Activated naive CD4-positive, alpha-beta T cell treated with anti-CD3 and anti-CD28 coated beads, Interleukin-2, amount 50 U/mL, for 72 hours (primary cell): Measurements from ENCODE around the gene CD55. TPM values are rescaled to one million over a fixed set of nuclear protein-coding genes. Genes with fewer than 3 reads are reported as not detected.

Experiments
- ATAC-seq, 2 donors: fragments of 150-1000 bp; cut with Tn5 transposase; 2 replicates each; pipeline ENCODE4 v1.10.0; 2021; ENCODE audit warnings: mild to moderate bottlenecking in 2 of 2, moderate library complexity in 2 of 2
- DNase-seq, 2 donors: peaks; one replicate each; pipeline ENCODE4 v3.0.0; 2021 to 2022; ENCODE audit warnings: low spot score in 2 of 2
- H3K27ac Mint-ChIP-seq, 2 donors: one replicate each; pipeline ENCODE4 v1.8.0; 2022; ENCODE audit warnings: mild to moderate bottlenecking in 2 of 2, mixed read lengths in 2 of 2
- H3K36me3 Mint-ChIP-seq, 2 donors: one replicate each; pipeline ENCODE4 v1.8.0; 2022; ENCODE audit warnings: mixed read lengths in 2 of 2
- H3K9me3 Mint-ChIP-seq, 2 donors: one replicate each; pipeline ENCODE4 v1.8.0; 2022; ENCODE audit warnings: mixed read lengths in 2 of 2
- total RNA-seq, 2 donors: library from RNA; stranded (reverse); gene quantifications; one replicate each; pipeline ENCODE4 v1.2.3, GENCODE V29; 2022

The CD55 gene
- 100 to 1,000 TPM in 1 of 2 donors, 10 to 100 TPM in 1; 55.1 to 141 TPM for total RNA-seq

DNA sequence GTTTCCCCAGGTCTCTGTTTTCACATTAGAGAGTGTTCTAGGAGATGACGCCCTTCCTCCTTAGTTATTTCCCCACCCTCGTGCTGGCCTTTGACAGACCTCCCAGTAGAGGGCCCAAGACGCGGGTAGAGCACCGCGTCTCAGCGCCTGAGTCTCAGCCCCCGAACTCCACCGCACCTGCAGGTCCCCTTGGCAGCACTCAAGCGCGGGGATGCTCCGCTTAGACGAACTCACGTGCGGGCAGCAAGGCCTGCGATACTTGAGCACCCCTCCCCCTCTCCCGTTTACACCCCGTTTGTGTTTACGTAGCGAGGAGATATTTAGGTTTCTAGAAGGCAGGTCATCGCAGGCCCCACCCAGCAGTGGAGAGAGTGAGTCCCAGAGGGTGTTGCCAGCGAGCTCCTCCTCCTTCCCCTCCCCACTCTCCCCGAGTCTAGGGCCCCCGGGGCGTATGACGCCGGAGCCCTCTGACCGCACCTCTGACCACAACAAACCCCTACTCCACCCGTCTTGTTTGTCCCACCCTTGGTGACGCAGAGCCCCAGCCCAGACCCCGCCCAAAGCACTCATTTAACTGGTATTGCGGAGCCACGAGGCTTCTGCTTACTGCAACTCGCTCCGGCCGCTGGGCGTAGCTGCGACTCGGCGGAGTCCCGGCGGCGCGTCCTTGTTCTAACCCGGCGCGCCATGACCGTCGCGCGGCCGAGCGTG, at the start of gene CD55:
Gene CD55 (plus strand): TSS at position 600 of the 711 bp plus-strand sequence. CDS start 88 bp downstream, at position 688.
- H3K36me3 Mint-ChIP-seq, result peaks cover 21 to 25% of the 10 kb centered on the region in 2 donors
- ATAC-seq (peak; percentile 94 to 97), DNase-seq (peak; percentile 95 to 98)
- H3K9me3 Mint-ChIP-seq, result no peaks in the 10 kb centered on the region
- H3K27ac Mint-ChIP-seq, result peak within 1 kb of the TSS; percentile 99 to 100

GRCh38 chr1:207274882-207275281, 46.6 kb upstream of the CD55 start:
- Mint-ChIP-seq H3K9me3 (peaks cover 12 to 20% of the 10 kb centered on the region in 2 donors), H3K36me3 (no peaks in the 10 kb centered on the region), H3K27ac (no peak overlapping the region)
- ATAC-seq (no peak), DNase-seq (no peak)

DNA sequence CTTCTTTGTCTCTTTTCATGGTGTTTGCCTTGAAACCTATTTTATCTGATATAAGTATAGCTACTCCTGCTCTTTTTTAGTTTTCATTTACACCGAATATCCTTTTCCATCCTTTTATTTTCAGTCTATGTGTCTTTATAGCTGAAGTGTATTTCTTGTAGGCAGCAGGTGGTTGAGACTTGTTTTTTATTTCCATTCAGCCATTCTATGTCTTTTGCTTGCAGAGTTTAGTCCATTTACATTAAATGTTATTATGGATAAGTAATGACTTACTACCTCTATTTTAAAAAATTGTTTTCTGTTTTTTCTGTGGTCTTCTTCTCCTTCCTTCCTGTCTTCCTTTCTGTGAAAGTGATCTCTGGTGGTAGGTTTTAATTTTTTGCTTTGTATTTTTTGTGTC, 45.0 kb upstream of the CD55 start:
- Mint-ChIP-seq H3K27ac (no peak overlapping the region), H3K36me3 (peaks cover 0 to under 1% of the 10 kb centered on the region in 2 donors), H3K9me3 (peaks cover 9 to 11% of the 10 kb centered on the region in 2 donors)
- no peak for DNase-seq
- no peak for ATAC-seq

GRCh38 chr1:207277241-207277640, 44.2 kb upstream of the CD55 start:
- DNase-seq (no peak), ATAC-seq (no peak)
- Mint-ChIP-seq H3K36me3 (peaks cover 0 to 6% of the 10 kb centered on the region in 2 donors), H3K27ac (peak overlapping the region in 1 of 2 donors; percentile 26), H3K9me3 (peaks cover 3 to 16% of the 10 kb centered on the region in 2 donors)

DNA sequence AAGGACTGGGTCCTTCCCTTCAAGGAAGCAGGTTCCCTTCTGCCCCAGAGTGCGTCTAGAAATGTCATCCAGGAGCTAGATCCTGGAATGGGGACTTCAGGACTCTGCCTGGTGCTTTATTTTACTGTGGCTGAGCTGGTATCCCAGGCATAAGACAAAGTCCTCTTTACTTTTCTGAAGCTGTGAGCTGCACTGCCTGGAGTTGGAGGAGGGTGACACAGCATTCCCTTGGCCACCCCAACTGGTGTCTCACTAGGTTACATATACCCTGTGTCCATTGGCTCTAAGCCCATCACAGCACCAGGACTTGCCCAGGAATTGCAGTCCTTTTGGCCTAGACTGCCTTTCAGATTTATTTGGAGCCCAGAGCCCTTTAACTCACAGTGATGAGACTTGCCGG, 41.8 kb upstream of the CD55 start:
- peaks cover 0 to 21% of the 10 kb centered on the region in 2 donors for H3K9me3 Mint-ChIP-seq
- no peak for ATAC-seq
- DNase-seq, result no peak
- no peak overlapping the region for H3K27ac Mint-ChIP-seq
- H3K36me3 Mint-ChIP-seq, result peaks cover 0 to 11% of the 10 kb centered on the region in 2 donors

GRCh38 chr1:207280706-207281105, 40.8 kb upstream of the CD55 start:
- Mint-ChIP-seq H3K27ac (no peak overlapping the region), H3K36me3 (peaks cover 0 to 11% of the 10 kb centered on the region in 2 donors), H3K9me3 (peaks cover 0 to 18% of the 10 kb centered on the region in 2 donors)
- ATAC-seq, result no peak
- DNase-seq, result no peak

GRCh38 chr1:207282058-207282457, 39.4 kb upstream of the CD55 start:
- ATAC-seq, result no peak
- Mint-ChIP-seq H3K27ac (peak overlapping the region in 1 of 2 donors; percentile 29), H3K36me3 (peaks cover 0 to 11% of the 10 kb centered on the region in 2 donors), H3K9me3 (peaks cover 0 to 11% of the 10 kb centered on the region in 2 donors)
- DNase-seq, result no peak

GRCh38 chr1:207282496-207283380, 38.7 kb upstream of the CD55 start:
- no peak for DNase-seq
- Mint-ChIP-seq H3K9me3 (peaks cover 0 to 11% of the 10 kb centered on the region in 2 donors), H3K27ac (peak overlapping the region; percentile 29 to 59), H3K36me3 (peaks cover 0 to 11% of the 10 kb centered on the region in 2 donors)
- ATAC-seq, result no peak

DNA sequence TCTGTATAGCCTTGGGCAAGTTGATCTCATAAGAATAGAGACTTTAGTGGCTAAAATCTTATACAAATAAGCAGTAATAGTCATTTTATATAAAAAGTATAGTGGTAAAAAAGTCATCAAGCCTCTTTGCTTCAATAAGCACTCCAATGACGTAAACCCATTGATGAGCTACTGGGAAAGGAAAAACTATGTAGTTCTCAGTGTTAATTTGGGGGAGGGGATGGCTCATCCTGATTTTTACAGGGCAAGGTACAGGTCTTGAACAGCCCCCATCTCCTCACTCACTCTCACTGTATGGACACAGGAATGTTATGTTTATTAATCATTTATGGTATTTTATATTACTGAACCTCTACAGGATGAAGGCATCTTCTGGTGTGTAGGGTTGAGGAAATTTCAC, 38.1 kb upstream of the CD55 start:
- peaks cover 0 to 11% of the 10 kb centered on the region in 2 donors for H3K36me3 Mint-ChIP-seq
- no peak for DNase-seq
- H3K27ac Mint-ChIP-seq, result no peak overlapping the region
- ATAC-seq, result no peak
- peaks cover 0 to 11% of the 10 kb centered on the region in 2 donors for H3K9me3 Mint-ChIP-seq

GRCh38 chr1:207284209-207284897, 37.1 kb upstream of the CD55 start:
- H3K36me3 Mint-ChIP-seq, result peaks cover 0 to 11% of the 10 kb centered on the region in 2 donors
- ATAC-seq, result no peak
- H3K27ac Mint-ChIP-seq, result no peak overlapping the region
- peaks cover 0 to 11% of the 10 kb centered on the region in 2 donors for H3K9me3 Mint-ChIP-seq
- no peak for DNase-seq

GRCh38 chr1:207286786-207287468, 34.6 kb upstream of the CD55 start:
- H3K9me3 Mint-ChIP-seq, result peaks cover 0 to 21% of the 10 kb centered on the region in 2 donors
- peaks cover 12 to 20% of the 10 kb centered on the region in 2 donors for H3K36me3 Mint-ChIP-seq
- no peak overlapping the region for H3K27ac Mint-ChIP-seq
- DNase-seq (no peak), ATAC-seq (no peak)

DNA sequence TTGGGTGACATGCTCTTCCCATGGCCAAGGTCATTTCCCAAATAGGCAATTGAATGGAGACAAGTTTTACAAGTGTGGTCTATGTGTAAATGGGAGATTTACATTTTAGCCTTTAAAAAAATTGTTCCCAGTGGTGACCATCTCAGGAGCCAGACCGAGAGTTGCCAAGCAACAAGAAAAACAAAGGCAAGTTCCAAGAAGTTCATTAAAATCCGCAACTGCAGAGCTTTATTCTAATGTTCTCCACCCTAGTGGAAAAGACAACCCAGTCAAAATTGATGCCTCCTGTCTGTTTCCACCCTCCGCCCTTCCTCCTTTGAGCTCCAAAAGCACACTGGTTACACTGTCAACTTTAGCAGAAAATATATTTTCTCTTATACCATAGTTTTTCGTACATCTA, 33.2 kb upstream of the CD55 start:
- DNase-seq (no peak), ATAC-seq (no peak)
- Mint-ChIP-seq H3K9me3 (peaks cover 0 to 18% of the 10 kb centered on the region in 2 donors), H3K36me3 (peaks cover 19 to 24% of the 10 kb centered on the region in 2 donors), H3K27ac (no peak overlapping the region)

GRCh38 chr1:207289756-207290155, 31.7 kb upstream of the CD55 start:
- Mint-ChIP-seq H3K9me3 (peaks cover 0 to 18% of the 10 kb centered on the region in 2 donors), H3K36me3 (peaks cover 19 to 24% of the 10 kb centered on the region in 2 donors), H3K27ac (no peak overlapping the region)
- ATAC-seq, result no peak
- no peak for DNase-seq

DNA sequence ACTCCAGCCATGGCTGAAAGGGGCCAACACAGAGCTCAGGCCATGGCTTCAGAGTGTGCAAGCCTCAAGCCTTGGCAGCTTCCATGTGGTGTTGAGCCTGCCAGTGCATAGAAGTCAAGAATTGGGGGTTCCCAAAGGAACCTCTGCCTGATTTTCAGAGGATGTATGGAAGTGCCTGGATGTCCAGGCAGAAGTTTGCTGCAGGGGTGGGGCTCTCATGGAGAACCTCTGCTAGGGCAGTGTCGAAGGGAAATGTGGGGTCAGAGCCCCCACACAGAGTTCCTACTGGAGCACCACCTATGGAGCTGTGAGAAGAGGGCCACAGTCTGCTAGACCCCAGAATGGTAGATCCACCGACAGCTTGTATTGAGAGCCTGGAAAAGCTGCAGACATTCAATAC, 29.8 kb upstream of the CD55 start:
- no peak for ATAC-seq
- peaks cover 19 to 24% of the 10 kb centered on the region in 2 donors for H3K36me3 Mint-ChIP-seq
- no peak for DNase-seq
- H3K9me3 Mint-ChIP-seq, result peaks cover 0 to 18% of the 10 kb centered on the region in 2 donors
- H3K27ac Mint-ChIP-seq, result no peak overlapping the region

- no peak for DNase-seq
- Mint-ChIP-seq H3K27ac (no peak overlapping the region), H3K36me3 (peaks cover 11 to 12% of the 10 kb centered on the region in 2 donors), H3K9me3 (peaks cover 9 to 10% of the 10 kb centered on the region in 2 donors)
- ATAC-seq, result no peak
These were observed 23.3 kb upstream of the CD55 start for GRCh38 chr1:207298186-207298585.
